ENCODE results near the gene MID1IP1.

Gene MID1IP1

GRCh38 chrX:38803588-38804431 is 2.6 kb downstream of the MID1IP1 start:
- Histone ChIP-seq H3K4me3 (ENCODE audit: low read length) (peak overlapping the region; percentile 81), H3K27ac (ENCODE audit: low read length) (no peak overlapping the region), H3K4me2 (ENCODE audit: low read length) (peak overlapping the region; percentile 76), H3K9me3 (ENCODE audit: insufficient read depth, low read length) (no peaks in the 10 kb centered on the region), H4K20me1 (ENCODE audit: insufficient read depth, low read length) (no peaks in the 10 kb centered on the region), H3K9ac (ENCODE audit: low read length) (peak overlapping the region; percentile 55), H2AFZ (ENCODE audit: low read depth, low read length) (peak overlapping the region; percentile 83), H3K79me2 (ENCODE audit: low read length) (no peaks in the 10 kb centered on the region), H3K4me1 (ENCODE audit: low read length) (peaks cover 9% of the 10 kb centered on the region), H3K36me3 (replicated peaks; ENCODE audit: low read depth, low read length) (no peaks in the 10 kb centered on the region), H3K27me3 (ENCODE audit: low read depth, low read length) (no peaks in the 10 kb centered on the region)
- no peak for TF ChIP-seq EZH2phosphoT487 (IDR thresholded peaks at IDR 0.05; ENCODE audit: low read depth)
- TF ChIP-seq CTCF (IDR thresholded peaks at IDR 0.05; ENCODE audit: low read depth, low read length) = no peak

GRCh38 chrX:38804432-38804681 is 3.1 kb downstream of the MID1IP1 start:
- H3K79me2 ChIP-seq (ENCODE audit: low read length) = no peaks in the 10 kb centered on the region
- H4K20me1 ChIP-seq (ENCODE audit: insufficient read depth, low read length) = no peaks in the 10 kb centered on the region
- peaks cover 9% of the 10 kb centered on the region for H3K4me1 ChIP-seq (ENCODE audit: low read length)
- peak overlapping the region; percentile 76 for H3K4me2 ChIP-seq (ENCODE audit: low read length)
- TF ChIP-seq EZH2phosphoT487 (IDR thresholded peaks at IDR 0.05; ENCODE audit: low read depth) = no peak
- TF ChIP-seq CTCF (IDR thresholded peaks at IDR 0.05; ENCODE audit: low read depth, low read length) = no peak
- H3K9me3 ChIP-seq (ENCODE audit: insufficient read depth, low read length) = no peaks in the 10 kb centered on the region
- peak overlapping the region; percentile 55; the same call in 1 of the 2 replicates for H3K9ac ChIP-seq (ENCODE audit: low read length)
- H3K27me3 ChIP-seq (ENCODE audit: low read depth, low read length) = no peaks in the 10 kb centered on the region
- peak overlapping the region; percentile 83 for H2AFZ ChIP-seq (ENCODE audit: low read depth, low read length)
- H3K4me3 ChIP-seq (ENCODE audit: low read length) = peak overlapping the region; percentile 81
- no peak overlapping the region for H3K27ac ChIP-seq (ENCODE audit: low read length)
- no peaks in the 10 kb centered on the region for H3K36me3 ChIP-seq (replicated peaks; ENCODE audit: low read depth, low read length)

GRCh38 chrX:38804682-38805431 is 3.6 kb downstream of the MID1IP1 start:
- peaks cover 9% of the 10 kb centered on the region for H3K4me1 ChIP-seq (ENCODE audit: low read length)
- no peaks in the 10 kb centered on the region for H3K36me3 ChIP-seq (replicated peaks; ENCODE audit: low read depth, low read length)
- H3K4me2 ChIP-seq (ENCODE audit: low read length) = peak overlapping the region; percentile 76
- no peak for TF ChIP-seq EZH2phosphoT487 (IDR thresholded peaks at IDR 0.05; ENCODE audit: low read depth)
- TF ChIP-seq CTCF (IDR thresholded peaks at IDR 0.05; ENCODE audit: low read depth, low read length) = no peak
- H2AFZ ChIP-seq (ENCODE audit: low read depth, low read length) = peak overlapping the region; percentile 83; the same call in 1 of the 2 replicates
- H3K79me2 ChIP-seq (ENCODE audit: low read length) = no peaks in the 10 kb centered on the region
- no peaks in the 10 kb centered on the region for H3K9me3 ChIP-seq (ENCODE audit: insufficient read depth, low read length)
- no peak overlapping the region for H3K27ac ChIP-seq (ENCODE audit: low read length)
- H4K20me1 ChIP-seq (ENCODE audit: insufficient read depth, low read length) = no peaks in the 10 kb centered on the region
- peak overlapping the region; percentile 55; the same call in 1 of the 2 replicates for H3K9ac ChIP-seq (ENCODE audit: low read length)
- no peaks in the 10 kb centered on the region for H3K27me3 ChIP-seq (ENCODE audit: low read depth, low read length)
- peak overlapping the region; percentile 81 for H3K4me3 ChIP-seq (ENCODE audit: low read length)
